GM12878 (cell line): ENCODE results near the gene KRT6B. TPM values are rescaled to one million over a fixed set of nuclear protein-coding genes. Genes with fewer than 3 reads are reported as not detected.

ENCODE experiments used
- ATAC-seq: fragments of 200-7000 bp; cut with Tn5 transposase; 3 replicates; pipeline ENCODE4 v1.9.1; 2020; ENCODE audit warnings: mild to moderate bottlenecking, moderate library complexity
- BruUV-seq: library from RNA; stranded (reverse); fragments of 400-500 nt; replicated peaks from 2 replicates; lab custom pipeline; 2021; lab: Mats Ljungman, UMichigan
- CTCF ChIA-PET: fragments of 300-600 bp; sonication (Branson Sonifier 250); formaldehyde crosslinking; extraction: SDS; loops from one replicate; lab custom pipeline; 2021; ENCODE audit warnings: inconsistent platforms; lab: Yijun Ruan, JAX
- POLR2A ChIA-PET: fragments of 350-600 bp; formaldehyde crosslinking; extraction: SDS; loops from one replicate; lab custom pipeline; 2021; ENCODE audit warnings: inconsistent platforms; lab: Charles Lee
- RAD21 ChIA-PET: fragments of 300-600 bp; sonication (Branson Sonifier 250); formaldehyde crosslinking; loops from one replicate; lab custom pipeline; 2023; ENCODE audit warnings: antibody characterized with exemption; ENCODE audit not compliant: unreplicated experiment; lab: Charles Lee
- SMC1A ChIA-PET: fragments of 300-600 bp; sonication (Branson Sonifier 250); formaldehyde crosslinking; loops from one replicate; lab custom pipeline; 2023; ENCODE audit not compliant: unreplicated experiment, uncharacterized antibody; lab: Charles Lee
- DNase-seq: peaks from one replicate; pipeline ENCODE4 v3.0.0-alpha.2; 2011; ENCODE audit warnings: low read depth, low spot score
- FAIRE-seq: peaks from 3 replicates; lab custom pipeline; 2011; peaks lifted over from hg19 to GRCh38; lab: Jason Lieb, UNC
- H2AFZ ChIP-seq: 2 replicates; pipeline ENCODE4 v1.6.0; 2011; ENCODE audit warnings: low read depth, low read length, control low read depth; ENCODE audit not compliant: control insufficient read depth
- H3K27ac ChIP-seq: 2 replicates; pipeline ENCODE4 v1.5.1; 2011; ENCODE audit warnings: control low read depth; ENCODE audit not compliant: control insufficient read depth, insufficient read depth
- H3K27me3 ChIP-seq, 2 experiments: replicated peaks in 1 of 2; 2 replicates each; pipeline versions ENCODE4 v1.6.0 to v1.6.1; 2011; ENCODE audit warnings: low read length in 1 of 2; ENCODE audit not compliant: control insufficient read depth in 2 of 2, insufficient read depth in 2 of 2
- H3K36me3 ChIP-seq, 2 experiments: 2 replicates each; pipeline ENCODE4 v1.5.1; 2011; ENCODE audit warnings: low read length in 1 of 2; ENCODE audit not compliant: control insufficient read depth in 2 of 2, insufficient read depth in 2 of 2
- H3K4me1 ChIP-seq: 2 replicates; pipeline ENCODE4 v1.6.1; 2011; ENCODE audit warnings: mild to moderate bottlenecking, low read length, moderate library complexity, mixed read lengths; ENCODE audit not compliant: control insufficient read depth, insufficient read depth
- H3K4me2 ChIP-seq: 2 replicates; pipeline ENCODE4 v1.6.0; 2011; ENCODE audit warnings: control low read depth; ENCODE audit not compliant: control insufficient read depth, insufficient read depth
- H3K4me3 ChIP-seq: fragments of 200-600 bp; sonication (generic); 2 replicates; pipeline ENCODE4 v1.5.1; 2016
- H3K79me2 ChIP-seq: 2 replicates; pipeline ENCODE4 v1.6.0; 2011; ENCODE audit warnings: low read length; ENCODE audit not compliant: control insufficient read depth, insufficient read depth
- H3K9ac ChIP-seq: 2 replicates; pipeline ENCODE4 v1.8.0; 2011; ENCODE audit warnings: low read length, control low read depth, mixed read lengths; ENCODE audit not compliant: control insufficient read depth, insufficient read depth
- H3K9me3 ChIP-seq: replicated peaks from 3 replicates; pipeline ENCODE4 v1.5.1; 2011; ENCODE audit warnings: mild to moderate bottlenecking, low read length; ENCODE audit not compliant: control insufficient read depth, insufficient read depth
- H4K20me1 ChIP-seq: 2 replicates; pipeline ENCODE4 v1.6.0; 2011; ENCODE audit not compliant: control insufficient read depth, insufficient read depth
- ATF7 ChIP-seq: fragments of 450-650 bp; IDR thresholded peaks from 2 replicates; pipeline ENCODE4 v1.6.1; 2016; ENCODE audit warnings: low read depth, mild to moderate bottlenecking
- BMI1 ChIP-seq: fragments of 450-650 bp; IDR thresholded peaks from 2 replicates; pipeline ENCODE4 v1.6.1; 2016; ENCODE audit warnings: mild to moderate bottlenecking, moderate library complexity, borderline replicate concordance
- CHD1 ChIP-seq: IDR thresholded peaks from 2 replicates; pipeline ENCODE4 v1.6.1; 2012; ENCODE audit warnings: low read depth, low read length, improper control_type of control experiment
- ESRRA ChIP-seq: IDR thresholded peaks from 2 replicates; pipeline ENCODE4 v1.6.1; 2012; ENCODE audit warnings: mild to moderate bottlenecking, low read length, improper control_type of control experiment
- HDGF ChIP-seq: fragments of 450-650 bp; IDR thresholded peaks from 2 replicates; pipeline ENCODE4 v1.6.1; 2016; ENCODE audit warnings: antibody characterized with exemption
- KAT2A ChIP-seq: conservative IDR thresholded peaks from 2 replicates; pipeline ENCODE4 v1.6.1; 2011; ENCODE audit warnings: low read depth, low read length; ENCODE audit not compliant: control insufficient read depth
- KLF5 ChIP-seq: fragments of 450-650 bp; IDR thresholded peaks from 2 replicates; pipeline ENCODE4 v1.6.1; 2014; ENCODE audit warnings: mild to moderate bottlenecking; ENCODE audit not compliant: partially characterized antibody
- MEF2A ChIP-seq: IDR thresholded peaks from 2 replicates; pipeline ENCODE4 v1.6.1; 2011; ENCODE audit warnings: low read depth, mild to moderate bottlenecking, low read length, moderate library complexity; ENCODE audit not compliant: insufficient read depth
- NR2C2 ChIP-seq: IDR thresholded peaks from 2 replicates; pipeline ENCODE4 v1.6.1; 2011; ENCODE audit warnings: borderline replicate concordance, low read depth; ENCODE audit not compliant: control insufficient read depth, insufficient read length
- PKNOX1 ChIP-seq: fragments of 450-650 bp; IDR thresholded peaks from 2 replicates; pipeline ENCODE4 v1.6.1; 2016; ENCODE audit warnings: mild to moderate bottlenecking
- RAD51 ChIP-seq: fragments of 450-650 bp; IDR thresholded peaks from 2 replicates; pipeline ENCODE4 v1.6.1; 2016; ENCODE audit warnings: moderate library complexity, mild to moderate bottlenecking, inconsistent platforms
- RFX5 ChIP-seq: IDR thresholded peaks from 2 replicates; pipeline ENCODE4 v1.6.1; 2011; ENCODE audit warnings: low read depth, low read length, improper control_type of control experiment
- SMARCA5 ChIP-seq: fragments of 450-650 bp; IDR thresholded peaks from 2 replicates; pipeline ENCODE4 v1.6.1; 2017; ENCODE audit warnings: mild to moderate bottlenecking
- SREBF1 ChIP-seq: IDR thresholded peaks from 2 replicates; pipeline ENCODE4 v1.6.1; 2012; ENCODE audit warnings: mild to moderate bottlenecking, low read length
- SUPT20H ChIP-seq: IDR thresholded peaks from 2 replicates; pipeline ENCODE4 v1.6.1; 2011; ENCODE audit warnings: low read depth, mild to moderate bottlenecking, low read length, moderate library complexity, borderline replicate concordance; ENCODE audit not compliant: control insufficient read depth
- TARDBP ChIP-seq: IDR thresholded peaks from 2 replicates; pipeline ENCODE4 v1.6.1; 2016; ENCODE audit warnings: borderline replicate concordance
- TCF12 ChIP-seq: IDR thresholded peaks from 2 replicates; pipeline ENCODE4 v1.6.1; 2011; ENCODE audit warnings: low read depth, mild to moderate bottlenecking, low read length
- WRNIP1 ChIP-seq: IDR thresholded peaks from 2 replicates; pipeline ENCODE4 v1.6.1; 2011; ENCODE audit warnings: low read depth, low read length, improper control_type of control experiment, borderline replicate concordance
- ZBED1 ChIP-seq: IDR thresholded peaks from 2 replicates; pipeline ENCODE4 v1.6.1; 2016; ENCODE audit warnings: borderline replicate concordance
- ZSCAN29 ChIP-seq: fragments of 450-650 bp; IDR thresholded peaks from 2 replicates; pipeline ENCODE4 v1.6.1; 2017; ENCODE audit warnings: mild to moderate bottlenecking, moderate library complexity
- WGBS: methylation state at CpG from one replicate; pipeline ENCODE4 v1.1.6; 2016; ENCODE audit warnings: low lambda C conversion rate; ENCODE audit not compliant: insufficient replicate concordance, insufficient coverage; ENCODE audit errors: missing lambda C conversion rate; 5-methylcytosine and 5-hydroxymethylcytosine counted together
- in situ Hi-C: fragments of 300-500 bp; cut with MboI; formaldehyde crosslinking; loops from 9 replicates; pipeline ENCODE4 v1.14.3; 2018; ENCODE audit warnings: mixed read lengths
- intact Hi-C: fragments of 100-400 bp; cut with micrococcal nuclease; formaldehyde crosslinking; loops from one replicate; pipeline ENCODE4 v1.14.2; 2022; ENCODE audit not compliant: unreplicated experiment
- polyA plus RNA-seq, 11 experiments: library from polyadenylated mRNA; depleted of rRNA in 4 of 11; unstranded in 6 of 11; stranded (reverse) in 5 of 11; fragments of >200 nt; fragmentation: Nextera tagmentation in 4 of 11; fragmentation: Illumina TruSeq in 1 of 11; extraction: Ambion mirVana in 4 of 11; extraction: Trizol in 1 of 11; gene quantifications; 1 replicate in 1 of 11; 2 replicates in 10 of 11; pipeline versions ENCODE4 v1.2.1 to v1.2.3, GENCODE V29; 2011 to 2016; ENCODE audit warnings: inconsistent platforms in 2 of 11, missing spikeins in 2 of 11, low read depth in 1 of 11
- total RNA-seq, 4 experiments: library from RNA; depleted of rRNA in 3 of 4; stranded (reverse); fragments of >200 nt in 3 of 4; fragmentation: Illumina TruSeq in 1 of 4; extraction: Trizol in 1 of 4; gene quantifications; 2 replicates each; pipeline versions ENCODE4 v1.2.1 to v1.2.3, GENCODE V29; 2013 to 2021

The KRT6B gene
- total and polyA plus RNA-seq, 10 of the 15 experiments (the other 5 are each of a cell fraction or from before 2014, with no cell fraction given), result 0.07 TPM; not detected in 9

- no peak overlapping the region for H3K9ac ChIP-seq
- intact Hi-C loops, result no loop called here
- TF ChIP-seq RFX5, result no peak
- no peak for TF ChIP-seq CHD1
- TF ChIP-seq RAD51, result no peak
- no peak for TF ChIP-seq TCF12
- TF ChIP-seq ATF7, result no peak
- TF ChIP-seq HDGF, result no peak
- ChIA-PET POLR2A (no interaction called here), RAD21 (no interaction called here), SMC1A (no interaction called here), CTCF (interaction anchor here (1.0 kb wide), 1 partner anchor 193 kb away, joined by 3 read pairs; no protein-coding TSS in a partner anchor)
- 32% methylated on average over 5 of the region's 5 CpGs for WGBS
- BruUV-seq, result no TSS peak
- H3K36me3 ChIP-seq, result no peaks in the 10 kb centered on the region
- H3K27me3 ChIP-seq, result no peaks in the 10 kb centered on the region; a peak in 1 of 4 replicates
- H3K4me2 ChIP-seq, result no peak overlapping the region
- in situ Hi-C loops, result no loop called here
- H3K79me2 ChIP-seq, result no peaks in the 10 kb centered on the region
- no peak overlapping the region for H3K4me3 ChIP-seq
- no peak overlapping the region for H3K27ac ChIP-seq
- ATAC-seq (no peak), DNase-seq (no peak), FAIRE-seq (no peak)
- H4K20me1 ChIP-seq, result no peaks in the 10 kb centered on the region
- H3K4me1 ChIP-seq, result no peaks in the 10 kb centered on the region
- no peaks in the 10 kb centered on the region for H3K9me3 ChIP-seq
- H2AFZ ChIP-seq, result no peak overlapping the region
Observed at GRCh38 chr12:52414936-52415335, 37.0 kb downstream of the KRT6B start.

- H2AFZ ChIP-seq, result no peak overlapping the region
- in situ Hi-C loops, result no loop called here
- H3K27ac ChIP-seq, result no peak overlapping the region
- intact Hi-C loops, result no loop called here
- no TSS peak for BruUV-seq
- H3K4me2 ChIP-seq, result no peak overlapping the region
- no peaks in the 10 kb centered on the region for H4K20me1 ChIP-seq
- no peaks in the 10 kb centered on the region for H3K36me3 ChIP-seq
- WGBS, result 22% methylated on average over 8 of the region's 8 CpGs
- DNase-seq (no peak), ATAC-seq (no peak), FAIRE-seq (no peak)
- H3K27me3 ChIP-seq, result no peaks in the 10 kb centered on the region; a peak in 1 of 4 replicates
- SMC1A ChIA-PET, result interaction anchor here (1.0 kb wide), 1 partner anchor 14 kb away, joined by 4 read pairs; no protein-coding TSS in a partner anchor
- RAD21 ChIA-PET, result no interaction called here
- H3K4me1 ChIP-seq, result no peaks in the 10 kb centered on the region
- POLR2A ChIA-PET, result no interaction called here
- H3K9ac ChIP-seq, result no peak overlapping the region
- H3K4me3 ChIP-seq, result no peak overlapping the region
- H3K9me3 ChIP-seq, result no peaks in the 10 kb centered on the region
- CTCF ChIA-PET, result interaction anchor here (1.1 kb wide), 1 partner anchor 33 kb away, joined by 3 read pairs; no protein-coding TSS in a partner anchor
- H3K79me2 ChIP-seq, result no peaks in the 10 kb centered on the region
- no peak for TF ChIP-seq SMARCA5
- TF ChIP-seq RAD51, result no peak
- no peak for TF ChIP-seq NR2C2
- TF ChIP-seq PKNOX1, result no peak
- TF ChIP-seq WRNIP1, result no peak
- TF ChIP-seq ESRRA, result no peak
- no peak for TF ChIP-seq HDGF
- no peak for TF ChIP-seq MEF2A
- TF ChIP-seq KLF5, result no peak
- TF ChIP-seq SUPT20H, result no peak
- TF ChIP-seq ZBED1, result no peak
- TF ChIP-seq ZSCAN29, result no peak
- TF ChIP-seq KAT2A, result no peak
- TF ChIP-seq BMI1, result no peak
- TF ChIP-seq SREBF1, result no peak
- TF ChIP-seq TARDBP, result no peak
Observed at GRCh38 chr12:52413782-52414345, 38.1 kb downstream of the KRT6B start.
